ENCODE data around the gene PTPRM. TPM values are rescaled to one million over a fixed set of nuclear protein-coding genes. Genes with fewer than 3 reads are reported as not detected.

Gene PTPRM
- polyA plus RNA-seq, 1 donor (not counting 4 experiments of a cell fraction or from before 2014, with no cell fraction given): 54.5 TPM

- Histone ChIP-seq H3K27me3 (ENCODE audit: control insufficient read depth, extremely low read depth, insufficient read depth, low read length) (no peaks in the 10 kb centered on the region), H3K4me3 (ENCODE audit: control insufficient read depth in 2 of 3, extremely low read depth in 1 of 3, insufficient read depth in 2 of 3, low read depth in 1 of 3, low read length in 3 of 3) (no peak overlapping the region), H3K4me1 (ENCODE audit: control insufficient read depth, extremely low read depth, insufficient read depth, low read length) (no peaks in the 10 kb centered on the region), H4K20me1 (ENCODE audit: control insufficient read depth, extremely low read depth, insufficient read depth, low read length) (no peaks in the 10 kb centered on the region), H3K9me1 (ENCODE audit: control insufficient read depth, extremely low read depth, insufficient read depth, low read length) (no peaks in the 10 kb centered on the region), H3K36me3 (ENCODE audit: control insufficient read depth in 2 of 2, extremely low read depth in 1 of 2, insufficient read depth in 2 of 2, low read length in 2 of 2) (no peaks in the 10 kb centered on the region), H3K9ac (ENCODE audit: control insufficient read depth, extremely low read depth, insufficient read depth, low read length) (no peak overlapping the region), H3K79me2 (ENCODE audit: control insufficient read depth, insufficient read depth, low read length) (no peaks in the 10 kb centered on the region), H3K27ac (ENCODE audit: control insufficient read depth, insufficient read depth, low read length) (no peak overlapping the region), H2AFZ (ENCODE audit: control insufficient read depth, low read length) (no peak overlapping the region), H3K9me3 (ENCODE audit: control insufficient read depth, low read depth, low read length) (no peaks in the 10 kb centered on the region), H3K4me2 (ENCODE audit: control insufficient read depth, extremely low read depth, insufficient read depth, low read depth, low read length) (no peak overlapping the region)
- dilution Hi-C loops (cut with MboI; ENCODE audit: extremely low pct_ligation_motif_present, low sequenced_read_pairs): no loop called here
- TF ChIP-seq EZH2 (IDR thresholded peaks at IDR 0.05; ENCODE audit: low read length): no peak
- TF ChIP-seq, protein P1, sequence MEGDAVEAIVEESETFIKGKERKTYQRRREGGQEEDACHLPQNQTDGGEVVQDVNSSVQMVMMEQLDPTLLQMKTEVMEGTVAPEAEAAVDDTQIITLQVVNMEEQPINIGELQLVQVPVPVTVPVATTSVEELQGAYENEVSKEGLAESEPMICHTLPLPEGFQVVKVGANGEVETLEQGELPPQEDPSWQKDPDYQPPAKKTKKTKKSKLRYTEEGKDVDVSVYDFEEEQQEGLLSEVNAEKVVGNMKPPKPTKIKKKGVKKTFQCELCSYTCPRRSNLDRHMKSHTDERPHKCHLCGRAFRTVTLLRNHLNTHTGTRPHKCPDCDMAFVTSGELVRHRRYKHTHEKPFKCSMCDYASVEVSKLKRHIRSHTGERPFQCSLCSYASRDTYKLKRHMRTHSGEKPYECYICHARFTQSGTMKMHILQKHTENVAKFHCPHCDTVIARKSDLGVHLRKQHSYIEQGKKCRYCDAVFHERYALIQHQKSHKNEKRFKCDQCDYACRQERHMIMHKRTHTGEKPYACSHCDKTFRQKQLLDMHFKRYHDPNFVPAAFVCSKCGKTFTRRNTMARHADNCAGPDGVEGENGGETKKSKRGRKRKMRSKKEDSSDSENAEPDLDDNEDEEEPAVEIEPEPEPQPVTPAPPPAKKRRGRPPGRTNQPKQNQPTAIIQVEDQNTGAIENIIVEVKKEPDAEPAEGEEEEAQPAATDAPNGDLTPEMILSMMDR (optimal IDR thresholded peaks at IDR 0.05 in 1 of 3, IDR thresholded peaks at IDR 0.05 in 1 of 3, conservative IDR thresholded peaks at IDR 0.05 in 1 of 3; ENCODE audit: extremely low read depth in 1 of 3, insufficient read depth in 2 of 3, low read length in 3 of 3): no peak
- DNase-seq (ENCODE audit: low read depth, low spot score) (no peak), FAIRE-seq (no peak)
Measured at GRCh38 chr18:7931763-7932162, 364.6 kb downstream of the PTPRM start.

- no peaks in the 10 kb centered on the region for H4K20me1 ChIP-seq (ENCODE audit: control insufficient read depth, extremely low read depth, insufficient read depth, low read length)
- H2AFZ ChIP-seq (ENCODE audit: control insufficient read depth, low read length): no peak overlapping the region
- H3K9me1 ChIP-seq (ENCODE audit: control insufficient read depth, extremely low read depth, insufficient read depth, low read length): no peaks in the 10 kb centered on the region
- dilution Hi-C loops (cut with MboI; ENCODE audit: extremely low pct_ligation_motif_present, low sequenced_read_pairs): no loop called here
- no peak for TF ChIP-seq EZH2 (IDR thresholded peaks at IDR 0.05; ENCODE audit: low read length)
- TF ChIP-seq, protein P1 (optimal IDR thresholded peaks at IDR 0.05 in 1 of 3, IDR thresholded peaks at IDR 0.05 in 1 of 3, conservative IDR thresholded peaks at IDR 0.05 in 1 of 3; ENCODE audit: extremely low read depth in 1 of 3, insufficient read depth in 2 of 3, low read length in 3 of 3): no peak
- H3K4me2 ChIP-seq (ENCODE audit: control insufficient read depth, extremely low read depth, insufficient read depth, low read depth, low read length): no peak overlapping the region
- no peaks in the 10 kb centered on the region for H3K79me2 ChIP-seq (ENCODE audit: control insufficient read depth, insufficient read depth, low read length)
- no peaks in the 10 kb centered on the region for H3K27me3 ChIP-seq (ENCODE audit: control insufficient read depth, extremely low read depth, insufficient read depth, low read length)
- peaks cover 9% of the 10 kb centered on the region for H3K4me1 ChIP-seq (ENCODE audit: control insufficient read depth, extremely low read depth, insufficient read depth, low read length)
- no peak overlapping the region for H3K4me3 ChIP-seq (ENCODE audit: control insufficient read depth in 2 of 3, extremely low read depth in 1 of 3, insufficient read depth in 2 of 3, low read depth in 1 of 3, low read length in 3 of 3)
- H3K36me3 ChIP-seq (ENCODE audit: control insufficient read depth in 2 of 2, extremely low read depth in 1 of 2, insufficient read depth in 2 of 2, low read length in 2 of 2): no peaks in the 10 kb centered on the region
- H3K9ac ChIP-seq (ENCODE audit: control insufficient read depth, extremely low read depth, insufficient read depth, low read length): no peak overlapping the region
- no peak overlapping the region for H3K27ac ChIP-seq (ENCODE audit: control insufficient read depth, insufficient read depth, low read length)
- H3K9me3 ChIP-seq (ENCODE audit: control insufficient read depth, low read depth, low read length): no peaks in the 10 kb centered on the region
- no peak for DNase-seq (ENCODE audit: low read depth, low spot score)
- no peak for FAIRE-seq
Measured at GRCh38 chr18:7937268-7937667, 370.2 kb downstream of the PTPRM start.
